COLO829 (cell line): Measurements from ENCODE around the gene MYBBP1A.

Source experiments
- DNase-seq: peaks from one replicate; pipeline ENCODE4 v3.0.0; 2012; ENCODE audit warnings: low spot score

The MYBBP1A gene

DNA sequence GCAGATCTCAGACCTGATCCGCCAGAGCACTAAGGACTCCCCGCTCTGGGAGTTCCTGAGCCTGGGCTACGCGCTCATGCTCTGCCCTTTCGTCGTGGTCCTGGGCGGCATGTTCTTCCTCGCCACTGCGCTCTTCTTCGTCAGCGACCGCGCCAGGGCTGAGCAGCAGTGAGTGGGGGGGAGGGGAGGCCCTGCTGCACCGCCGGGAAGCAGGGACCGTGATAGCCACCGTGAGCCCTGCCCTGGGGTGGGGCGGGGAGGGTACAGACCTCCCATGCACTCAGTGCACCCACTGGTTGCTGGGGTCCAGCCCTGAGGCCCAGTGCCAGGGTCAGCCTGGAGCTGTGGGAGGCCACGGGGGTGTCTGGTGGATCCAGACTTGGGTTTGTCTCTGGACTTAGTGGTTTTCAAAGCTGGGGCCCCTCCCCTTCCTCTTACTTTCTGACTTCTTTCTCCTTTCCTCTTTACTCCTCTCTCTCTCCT, 18.9 kb downstream of the MYBBP1A start:
- no peak for DNase-seq

DNA sequence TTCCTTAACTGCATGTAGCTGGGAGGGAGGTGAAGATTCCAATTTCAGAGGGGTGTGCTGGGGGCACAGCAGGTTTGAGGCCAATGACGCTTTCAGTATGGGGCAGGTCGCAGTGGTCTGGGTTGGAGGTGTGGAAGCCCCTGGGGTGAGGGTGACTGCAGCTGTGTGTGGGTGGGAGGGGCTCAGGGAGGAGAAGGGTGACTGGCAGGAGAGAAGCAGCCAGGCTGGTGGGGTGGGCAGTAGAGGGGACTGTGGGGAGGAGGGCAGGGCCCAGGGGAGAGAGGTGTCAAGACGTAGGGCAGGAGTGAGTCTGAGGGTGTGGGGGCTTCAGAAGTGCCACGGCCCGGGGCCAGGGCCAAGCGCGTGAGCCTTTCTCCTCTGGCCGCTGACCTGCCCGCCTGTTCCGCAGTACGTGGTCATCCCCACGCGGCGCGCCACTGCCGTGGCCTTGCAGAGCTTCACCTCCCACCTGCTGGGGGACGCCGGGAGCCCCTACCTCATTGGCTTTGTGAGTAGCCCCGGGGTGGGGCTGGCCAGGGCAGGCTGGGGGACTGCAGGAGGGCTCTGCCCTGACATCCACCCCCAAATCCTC, 19.4 kb downstream of the MYBBP1A start:
- DNase-seq: no peak

DNA sequence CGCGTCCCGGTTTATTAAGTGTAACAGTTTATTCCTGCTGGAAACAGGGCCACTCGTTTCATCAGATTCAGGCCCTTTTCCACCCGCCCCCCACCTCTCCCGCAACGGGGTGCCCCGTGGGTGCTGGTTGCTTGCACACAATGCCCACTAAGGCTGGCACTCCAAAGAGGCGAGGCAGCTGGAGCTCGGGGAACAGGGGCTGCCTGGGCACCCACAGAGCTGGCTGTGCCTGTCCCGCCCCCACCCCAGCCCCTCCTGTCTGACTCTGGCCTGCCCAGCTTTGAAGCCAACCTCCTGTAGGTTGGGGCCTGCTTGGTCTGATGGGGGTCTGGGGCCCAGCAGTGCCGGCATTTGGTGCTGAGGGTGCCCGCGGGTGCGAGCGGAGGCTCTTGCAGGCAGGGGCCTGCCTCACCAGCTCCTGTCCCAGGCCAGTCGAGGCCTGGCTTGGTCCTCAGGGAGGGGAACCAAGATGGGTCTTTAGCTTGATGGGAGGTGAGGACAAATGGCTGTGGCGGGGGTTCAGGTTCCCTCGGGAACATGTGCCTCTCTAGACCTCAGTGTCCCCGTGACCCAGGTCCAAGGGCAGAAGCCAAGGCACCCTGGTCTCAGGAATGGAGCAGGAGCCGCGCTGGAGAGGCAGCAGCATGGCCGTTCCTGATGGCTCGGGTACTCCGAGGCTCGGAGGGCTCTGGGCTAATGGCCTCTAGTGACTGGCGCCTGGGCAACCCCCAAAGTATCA, 20.1 kb downstream of the MYBBP1A start:
- no peak for DNase-seq

DNA sequence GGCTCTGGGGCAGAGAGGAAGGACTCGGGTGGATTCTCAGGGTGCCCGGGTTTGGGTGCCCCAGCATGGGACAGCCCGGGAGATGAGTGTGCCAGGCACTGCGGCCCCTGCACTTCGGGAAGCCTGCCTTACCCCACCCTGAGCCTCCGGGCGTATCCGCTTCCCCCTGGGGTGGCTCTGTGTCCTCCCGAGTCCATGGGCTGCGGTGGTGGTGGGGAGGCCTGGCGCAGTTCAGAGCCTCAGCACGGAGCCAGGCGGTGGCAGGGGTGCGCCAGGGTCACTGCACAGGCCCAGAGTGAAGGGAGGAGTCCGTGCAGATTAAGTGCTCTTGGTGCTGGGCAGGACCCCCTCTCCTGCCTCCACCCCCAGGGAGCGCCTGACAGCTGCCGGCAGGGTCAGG, 20.7 kb downstream of the MYBBP1A start:
- DNase-seq: no peak

GRCh38 chr17:4533523-4534504, 21.4 kb downstream of the MYBBP1A start:
- DNase-seq: no peak

DNA sequence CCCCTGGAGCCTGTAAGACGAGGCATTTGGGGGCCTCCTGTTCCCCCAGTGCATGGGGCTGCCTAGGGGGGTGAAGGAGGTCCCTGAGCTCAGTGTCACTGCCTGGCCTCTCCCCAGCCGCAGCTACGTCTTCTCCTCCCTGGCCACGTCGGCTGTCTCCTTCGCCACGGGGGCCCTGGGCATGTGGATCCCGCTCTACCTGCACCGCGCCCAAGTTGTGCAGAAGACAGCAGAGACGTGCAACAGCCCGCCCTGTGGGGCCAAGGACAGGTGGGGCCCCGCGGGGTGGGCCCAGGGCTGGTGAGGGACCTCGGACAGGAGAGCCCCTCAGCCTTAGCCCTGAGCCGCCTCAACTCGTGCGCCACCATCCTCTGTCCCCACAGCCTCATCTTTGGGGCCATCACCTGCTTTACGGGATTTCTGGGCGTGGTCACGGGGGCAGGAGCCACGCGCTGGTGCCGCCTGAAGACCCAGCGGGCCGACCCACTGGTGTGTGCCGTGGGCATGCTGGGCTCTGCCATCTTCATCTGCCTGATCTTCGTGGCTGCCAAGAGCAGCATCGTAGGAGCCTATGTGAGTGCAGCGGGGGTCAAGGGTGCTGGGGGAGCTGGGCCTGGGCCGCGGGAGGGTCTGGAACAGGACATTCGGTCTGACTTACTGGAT, 22.2 kb downstream of the MYBBP1A start:
- no peak for DNase-seq

GRCh38 chr17:4531988-4532736, 23.0 kb downstream of the MYBBP1A start:
- DNase-seq: no peak

DNA sequence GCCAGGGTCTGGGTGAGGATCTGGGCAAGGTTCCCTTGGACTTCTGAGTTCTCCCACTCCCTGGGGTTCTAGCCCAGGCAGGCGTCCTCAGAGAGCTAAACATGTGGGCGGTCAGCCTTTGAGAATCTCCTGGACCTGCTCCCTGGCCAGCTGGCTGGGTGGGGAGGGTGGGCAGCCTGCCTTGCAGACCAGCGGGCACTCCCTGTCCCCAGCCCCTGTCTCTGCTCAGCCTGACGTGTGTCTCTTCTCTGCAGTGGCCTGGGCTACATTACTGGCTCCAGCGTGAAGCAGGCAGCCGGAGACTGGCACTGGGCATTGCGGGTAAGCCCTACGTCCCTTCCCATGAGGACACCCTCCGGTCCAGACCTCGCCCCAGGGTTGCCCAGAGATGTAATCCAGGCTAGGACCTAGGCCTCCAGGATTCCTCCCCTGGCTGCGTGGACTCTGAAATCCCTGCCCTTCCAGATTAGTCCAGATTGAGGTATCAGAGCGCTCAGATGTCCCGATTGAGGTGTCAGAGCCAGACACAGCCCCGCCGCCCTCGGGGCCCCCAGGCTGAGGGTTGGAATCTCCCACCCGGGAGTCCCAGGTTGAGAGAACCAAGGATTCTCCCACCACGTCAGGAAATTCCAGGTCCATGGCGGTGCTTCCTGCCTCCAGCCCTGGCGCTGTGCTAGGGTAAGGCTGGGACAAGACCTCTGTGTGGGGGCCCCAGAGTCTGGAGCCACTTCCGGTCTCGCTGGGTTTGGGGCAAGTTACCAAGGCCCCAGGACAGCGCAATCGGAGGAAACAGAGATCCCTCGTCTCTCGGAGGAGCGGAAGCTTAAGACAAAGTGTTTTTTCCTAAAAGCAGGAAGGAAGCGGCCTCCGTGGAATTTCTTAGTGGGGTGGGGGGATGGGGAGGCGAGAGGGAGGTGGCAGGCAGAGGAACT, 24.1 kb downstream of the MYBBP1A start:
- no peak for DNase-seq

DNA sequence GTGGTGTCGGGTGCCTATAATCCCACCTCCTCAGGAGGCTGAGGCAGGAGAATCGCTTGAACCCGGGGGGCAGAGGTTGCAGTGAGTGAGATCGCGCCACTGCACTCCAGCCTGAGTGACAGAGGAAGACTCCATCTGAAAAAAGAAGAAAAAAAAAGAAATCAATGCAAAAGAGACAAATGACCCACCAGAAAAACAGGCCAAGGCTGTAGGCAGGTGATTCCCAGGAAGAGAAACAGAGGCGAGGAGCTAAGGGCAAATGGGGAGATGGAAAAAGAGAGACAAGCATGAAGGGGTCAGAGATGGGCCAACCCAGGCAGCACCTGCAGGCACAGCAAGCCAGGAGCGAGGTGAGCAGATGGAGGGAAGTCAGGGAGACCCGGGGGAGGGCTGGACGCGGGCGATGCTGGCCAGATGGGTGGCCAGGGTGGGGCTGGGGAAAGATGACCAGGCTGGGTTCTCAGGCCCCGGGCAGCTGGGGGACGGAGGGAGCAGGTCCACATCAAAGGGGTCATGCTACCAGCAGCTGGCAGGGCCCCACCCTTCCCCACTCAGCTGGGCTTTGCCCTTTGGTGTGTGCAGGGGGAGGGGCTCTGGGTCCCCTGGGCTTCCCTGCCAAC, 25.5 kb downstream of the MYBBP1A start:
- no peak for DNase-seq

GRCh38 chr17:4527566-4528125, 27.5 kb downstream of the MYBBP1A start:
- no peak for DNase-seq

GRCh38 chr17:4527134-4527533, 28.1 kb downstream of the MYBBP1A start:
- DNase-seq: no peak

- DNase-seq: no peak
These were observed 29.3 kb downstream of the MYBBP1A start for GRCh38 chr17:4525691-4526397.

GRCh38 chr17:4523946-4524345, 31.2 kb downstream of the MYBBP1A start:
- DNase-seq: no peak

GRCh38 chr17:4522661-4523060, 32.5 kb downstream of the MYBBP1A start:
- DNase-seq: no peak

- no peak for DNase-seq
These were observed 34.1 kb downstream of the MYBBP1A start for GRCh38 chr17:4520894-4521600.

DNA sequence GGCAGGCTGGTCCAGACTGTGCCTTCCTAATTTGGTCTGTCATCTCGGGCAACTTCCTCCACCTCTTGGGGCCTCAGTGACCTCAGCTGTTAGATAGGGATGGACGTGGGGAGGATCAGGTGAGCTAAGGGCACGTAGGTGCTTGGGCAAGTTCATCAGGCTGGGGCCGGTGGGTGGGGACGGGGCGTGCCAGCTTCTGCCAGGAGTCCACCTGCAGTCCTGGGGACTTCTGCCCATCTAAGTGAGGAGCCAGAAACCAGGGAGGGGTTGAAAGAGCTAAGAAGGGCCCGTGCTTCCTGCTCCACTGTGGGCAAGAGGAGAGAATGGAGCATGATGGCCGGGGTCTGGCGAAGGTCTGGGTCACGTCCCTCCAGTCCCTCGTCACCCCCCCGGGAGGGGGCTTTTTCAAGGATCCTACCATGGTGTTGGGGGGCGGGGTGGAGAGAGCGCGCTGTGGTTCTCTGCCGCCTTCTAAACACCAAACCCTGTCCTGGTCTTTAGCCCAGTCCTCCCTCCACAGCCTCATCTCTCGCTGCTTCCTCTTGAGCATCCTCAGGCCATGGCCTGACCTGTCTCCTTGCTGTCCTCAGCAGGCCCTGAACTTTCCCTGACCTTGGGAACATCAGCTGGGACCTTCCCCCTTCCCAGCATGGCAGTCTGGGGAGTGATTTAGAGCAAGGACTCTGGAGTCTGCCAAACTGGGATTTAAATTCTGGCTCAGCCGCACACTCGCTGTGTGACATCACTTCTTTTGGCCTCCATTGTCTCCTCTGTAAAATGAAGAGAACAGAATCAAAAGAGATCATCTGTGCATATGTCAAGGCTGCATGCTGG, 34.9 kb downstream of the MYBBP1A start:
- DNase-seq: no peak

GRCh38 chr17:4519361-4519788, 35.8 kb downstream of the MYBBP1A start:
- DNase-seq: no peak
